ENCODE measurements around the gene NKD1. TPM values are rescaled to one million over a fixed set of nuclear protein-coding genes. Genes with fewer than 3 reads are reported as not detected.

Gene NKD1
- total and polyA plus RNA-seq, 7 donors, result 0.04 to 0.45 (median 0.22) TPM

GRCh38 chr16:50528820-50529219, 19.4 kb upstream of the NKD1 start:
- intact Hi-C loops (cut with DNase I), result no loop called here
- ATAC-seq (no peak), DNase-seq (no peak)
- no peaks in the 10 kb centered on the region for H3K9me3 ChIP-seq
- WGBS, 3 donors, result 63 to 80% (median 63%) methylated on average over 1 of the region's 1 CpG
- H3K27me3 ChIP-seq (ENCODE audit: insufficient read depth in 3 of 3, low read length in 2 of 3), result peaks cover 0 to 4% (median 0%) of the 10 kb centered on the region in 3 donors
- no peak overlapping the region for H3K4me3 ChIP-seq
- no peaks in the 10 kb centered on the region for H3K4me1 ChIP-seq
- no peak for TF ChIP-seq CTCF (IDR thresholded peaks at IDR 0.05)
- no peaks in the 10 kb centered on the region for H3K36me3 ChIP-seq (ENCODE audit: insufficient read depth in 1 of 2, low read depth in 1 of 2)
- H3K27ac ChIP-seq, result no peak overlapping the region

- peaks cover 0 to 4% (median 0%) of the 10 kb centered on the region in 3 donors for H3K27me3 ChIP-seq (ENCODE audit: insufficient read depth in 3 of 3, low read length in 2 of 3)
- ATAC-seq (no peak), DNase-seq (no peak)
- no peak for TF ChIP-seq CTCF (IDR thresholded peaks at IDR 0.05)
- intact Hi-C loops (cut with DNase I), result no loop called here
- H3K36me3 ChIP-seq (ENCODE audit: insufficient read depth in 1 of 2, low read depth in 1 of 2), result no peaks in the 10 kb centered on the region
- H3K27ac ChIP-seq, result no peak overlapping the region
- no peaks in the 10 kb centered on the region for H3K9me3 ChIP-seq
- H3K4me1 ChIP-seq, result no peaks in the 10 kb centered on the region
- H3K4me3 ChIP-seq, result no peak overlapping the region
These were observed 18.9 kb upstream of the NKD1 start for GRCh38 chr16:50529334-50529733.

GRCh38 chr16:50530277-50531236, 17.6 kb upstream of the NKD1 start:
- DNase-seq, result no peak
- 56 to 62% (median 59%) methylated on average over 13 of the region's 13 CpGs for WGBS, 3 donors

GRCh38 chr16:50531359-50531758, 16.8 kb upstream of the NKD1 start:
- no peaks in the 10 kb centered on the region for H3K4me1 ChIP-seq
- WGBS, 3 donors, result 83 to 96% (median 96%) methylated on average over 2 of the region's 2 CpGs
- no peaks in the 10 kb centered on the region for H3K36me3 ChIP-seq (ENCODE audit: insufficient read depth in 1 of 2, low read depth in 1 of 2)
- intact Hi-C loops (cut with DNase I), result no loop called here
- DNase-seq (no peak), ATAC-seq (no peak)
- no peak for TF ChIP-seq CTCF (IDR thresholded peaks at IDR 0.05)
- no peak overlapping the region for H3K27ac ChIP-seq
- H3K9me3 ChIP-seq, result no peaks in the 10 kb centered on the region
- no peak overlapping the region for H3K4me3 ChIP-seq
- peaks cover 0 to 6% (median 0%) of the 10 kb centered on the region in 3 donors for H3K27me3 ChIP-seq (ENCODE audit: insufficient read depth in 3 of 3, low read length in 2 of 3)

More at GRCh38 chr16:50530277-50531236, 17.6 kb upstream of the NKD1 start:
- Histone ChIP-seq H3K27ac (no peak overlapping the region), H3K9me3 (no peaks in the 10 kb centered on the region), H3K27me3 (ENCODE audit: insufficient read depth in 3 of 3, low read length in 2 of 3) (peaks cover 0 to 4% (median 0%) of the 10 kb centered on the region in 3 donors), H3K4me3 (no peak overlapping the region), H3K36me3 (ENCODE audit: insufficient read depth in 1 of 2, low read depth in 1 of 2) (no peaks in the 10 kb centered on the region), H3K4me1 (no peaks in the 10 kb centered on the region)
- intact Hi-C loops (cut with DNase I), result no loop called here
- no peak for ATAC-seq
- TF ChIP-seq CTCF (IDR thresholded peaks at IDR 0.05), result no peak
